ENCODE measurements around the gene BMP8A. TPM values are rescaled to one million over a fixed set of nuclear protein-coding genes. Genes with fewer than 3 reads are reported as not detected.
A peak's percentile ranks its signal among the peaks of the same experiment; 100 is the strongest.
"Not testable (repeated sequence)": the region's sequence is repeated elsewhere in the genome, so short reads cannot be mapped to it uniquely, and the experiment has no call there.

Gene BMP8A
- total RNA-seq, 2 donors from 2014 or later: 5.4 to 9.4 TPM

GRCh38 chr1:39488793-39489566 lies 2.5 kb upstream of the BMP8A start:
- H3K27ac ChIP-seq: no peak overlapping the region
- intact Hi-C loops (cut with DNase I): no loop called here
- no peaks in the 10 kb centered on the region for H3K4me1 ChIP-seq (replicated peaks)
- DNase-seq (ENCODE audit: low spot score): no peak
- no peaks in the 10 kb centered on the region for H3K9me3 ChIP-seq
- no peak for TF ChIP-seq POLR2A (IDR thresholded peaks at IDR 0.05)
- TF ChIP-seq CTCF (IDR thresholded peaks at IDR 0.05): no peak
- no peak for TF ChIP-seq POLR2AphosphoS5 (IDR thresholded peaks at IDR 0.05)
- 61% methylated on average over 7 of the region's 7 CpGs for WGBS
- no peaks in the 10 kb centered on the region for H3K36me3 ChIP-seq
- no peaks in the 10 kb centered on the region for H3K27me3 ChIP-seq (replicated peaks; ENCODE audit: insufficient read depth)
- H3K4me3 ChIP-seq: no peak overlapping the region

GRCh38 chr1:39489567-39490239 lies 1.7 kb upstream of the BMP8A start:
- no peaks in the 10 kb centered on the region for H3K27me3 ChIP-seq (replicated peaks; ENCODE audit: insufficient read depth)
- TF ChIP-seq POLR2A (IDR thresholded peaks at IDR 0.05) (no peak), POLR2AphosphoS5 (IDR thresholded peaks at IDR 0.05) (no peak), CTCF (IDR thresholded peaks at IDR 0.05) (no peak)
- H3K4me1 ChIP-seq (replicated peaks): no peaks in the 10 kb centered on the region
- H3K9me3 ChIP-seq: no peaks in the 10 kb centered on the region
- no peak overlapping the region for H3K4me3 ChIP-seq
- 59% methylated on average over 13 of the region's 13 CpGs for WGBS
- H3K36me3 ChIP-seq: no peaks in the 10 kb centered on the region
- DNase-seq (ENCODE audit: low spot score): no peak
- no peak overlapping the region for H3K27ac ChIP-seq
- intact Hi-C loops (cut with DNase I): no loop called here

- no peak for DNase-seq (ENCODE audit: low spot score)
- Histone ChIP-seq H3K4me3 (peak overlapping the region; percentile 37 to 45), H3K36me3 (no peaks in the 10 kb centered on the region), H3K27me3 (replicated peaks; ENCODE audit: insufficient read depth) (no peaks in the 10 kb centered on the region), H3K4me1 (replicated peaks) (no peaks in the 10 kb centered on the region), H3K9me3 (no peaks in the 10 kb centered on the region), H3K27ac (no peak overlapping the region)
- no peak for TF ChIP-seq CTCF (IDR thresholded peaks at IDR 0.05)
- no peak for TF ChIP-seq POLR2A (IDR thresholded peaks at IDR 0.05)
- no peak for TF ChIP-seq POLR2AphosphoS5 (IDR thresholded peaks at IDR 0.05)
- intact Hi-C loops (cut with DNase I): no loop called here
- WGBS: 13% methylated on average over 32 of the region's 32 CpGs
These were observed 765 bp upstream of the BMP8A start for GRCh38 chr1:39490596-39491145.

GRCh38 chr1:39492118-39493042 lies 944 bp downstream of the BMP8A start:
- H3K27ac ChIP-seq; H3K36me3 ChIP-seq; H3K9me3 ChIP-seq; intact Hi-C loops (cut with DNase I); H3K27me3 ChIP-seq (replicated peaks; ENCODE audit: insufficient read depth); H3K4me1 ChIP-seq (replicated peaks); DNase-seq (ENCODE audit: low spot score): not testable (repeated sequence)
- WGBS: 46% methylated on average over 23 of the region's 67 CpGs
- H3K4me3 ChIP-seq: peak overlapping the region; percentile 37 to 45

GRCh38 chr1:39493043-39493810 lies 1.8 kb downstream of the BMP8A start:
- intact Hi-C loops (cut with DNase I); H3K4me3 ChIP-seq; H3K36me3 ChIP-seq; H3K4me1 ChIP-seq (replicated peaks); H3K27me3 ChIP-seq (replicated peaks; ENCODE audit: insufficient read depth); DNase-seq (ENCODE audit: low spot score); H3K9me3 ChIP-seq; H3K27ac ChIP-seq: not testable (repeated sequence)
- 89% methylated on average over 11 of the region's 13 CpGs for WGBS
